ENCODE data around the gene YTHDC2.
"Not testable (repeated sequence)": the region's sequence is repeated elsewhere in the genome, so short reads cannot be mapped to it uniquely, and the experiment has no call there.

YTHDC2 gene

DNA sequence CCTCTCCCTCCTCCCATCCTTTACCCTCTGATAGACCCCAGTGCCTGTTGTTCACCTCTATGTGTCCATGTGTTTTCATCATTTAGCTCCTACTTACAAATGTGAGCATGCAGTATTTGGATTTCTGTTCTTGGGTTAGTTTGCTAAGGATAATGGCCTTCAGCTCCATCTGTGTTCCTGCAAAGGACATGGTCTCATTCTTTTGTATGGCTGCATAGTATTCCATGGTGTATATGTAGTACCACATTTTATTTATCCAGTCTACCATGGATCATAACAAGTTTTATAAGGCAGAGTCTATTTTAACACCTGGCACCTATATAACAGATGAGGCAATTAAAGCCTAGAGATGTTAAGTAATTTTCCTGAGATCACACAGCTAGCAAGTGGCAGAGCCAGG lies 7.4 kb downstream of the YTHDC2 start:
- DNase-seq, result no peak

DNA sequence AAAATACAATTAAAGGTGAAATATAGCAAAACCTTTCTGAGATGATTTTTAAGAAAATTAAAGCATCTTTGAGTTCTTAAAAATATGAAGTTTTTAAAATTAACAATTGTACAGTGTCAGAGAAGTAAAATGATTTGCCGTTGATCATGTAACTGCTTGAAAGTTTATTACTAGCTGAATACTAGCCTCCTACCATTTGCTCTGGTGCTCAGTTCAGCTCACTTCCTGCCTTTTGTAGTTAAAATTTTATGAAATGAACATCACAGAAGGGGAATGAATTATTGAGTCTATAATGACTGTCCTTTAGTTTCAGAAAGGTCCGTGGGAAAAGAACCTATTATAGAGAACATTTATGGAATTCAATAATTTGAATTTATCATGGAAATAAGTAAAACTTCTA lies 9.7 kb downstream of the YTHDC2 start:
- DNase-seq, result no peak

DNA sequence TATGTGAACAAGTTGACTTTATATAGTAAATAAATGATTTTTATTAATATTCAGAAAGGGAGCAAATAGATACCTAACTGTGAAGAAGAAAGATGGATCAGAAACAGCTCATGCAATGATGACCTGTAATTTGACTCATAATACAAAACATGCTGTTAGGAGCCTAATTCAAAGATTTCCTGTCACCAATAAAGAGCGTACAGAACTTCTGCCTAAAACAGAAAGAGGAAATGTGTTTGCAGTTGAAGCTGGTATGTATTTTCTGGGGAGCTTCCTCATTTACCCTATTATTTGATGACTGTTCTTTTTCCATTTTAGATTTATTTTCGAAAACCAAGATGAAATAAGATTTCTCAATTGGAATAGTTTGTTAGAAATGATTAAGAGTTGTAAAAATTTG lies 11.4 kb downstream of the YTHDC2 start:
- no peak for DNase-seq

DNA sequence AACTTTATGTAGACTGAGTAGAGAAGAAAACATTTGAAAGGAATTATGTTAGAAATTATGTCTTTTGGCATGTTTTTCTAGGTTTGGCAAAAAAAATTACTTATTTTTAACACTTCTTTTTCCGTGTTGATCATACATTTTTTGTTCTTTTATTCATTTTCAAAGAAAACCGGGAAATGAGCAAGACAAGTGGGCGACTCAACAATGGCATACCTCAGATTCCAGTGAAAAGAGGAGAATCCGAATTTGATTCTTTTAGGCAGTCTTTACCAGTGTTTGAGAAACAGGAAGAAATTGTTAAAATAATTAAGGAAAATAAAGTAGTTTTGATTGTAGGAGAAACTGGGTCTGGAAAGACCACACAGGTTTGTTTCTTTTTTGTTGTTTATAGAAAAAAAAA lies 12.9 kb downstream of the YTHDC2 start:
- no peak for DNase-seq

DNA sequence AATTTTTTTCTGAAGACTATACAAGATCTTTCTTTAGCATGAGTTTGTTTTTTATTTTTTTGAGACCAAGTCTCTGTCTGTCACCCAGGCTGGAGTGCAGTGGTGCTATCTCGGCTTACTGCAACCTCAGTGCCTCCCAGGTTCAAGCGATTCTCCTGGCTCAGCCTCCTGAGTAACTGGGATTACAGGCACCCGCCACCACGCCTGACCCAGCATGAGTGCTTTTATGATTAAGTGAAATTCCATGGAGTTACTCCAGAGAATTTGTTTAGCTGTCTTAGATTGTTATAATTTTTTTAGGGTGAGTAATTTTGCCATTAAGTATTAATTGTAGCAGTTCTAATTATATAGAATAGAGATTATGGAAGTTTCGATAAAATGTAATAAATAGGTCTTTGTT lies 14.3 kb downstream of the YTHDC2 start:
- DNase-seq, result no peak

DNA sequence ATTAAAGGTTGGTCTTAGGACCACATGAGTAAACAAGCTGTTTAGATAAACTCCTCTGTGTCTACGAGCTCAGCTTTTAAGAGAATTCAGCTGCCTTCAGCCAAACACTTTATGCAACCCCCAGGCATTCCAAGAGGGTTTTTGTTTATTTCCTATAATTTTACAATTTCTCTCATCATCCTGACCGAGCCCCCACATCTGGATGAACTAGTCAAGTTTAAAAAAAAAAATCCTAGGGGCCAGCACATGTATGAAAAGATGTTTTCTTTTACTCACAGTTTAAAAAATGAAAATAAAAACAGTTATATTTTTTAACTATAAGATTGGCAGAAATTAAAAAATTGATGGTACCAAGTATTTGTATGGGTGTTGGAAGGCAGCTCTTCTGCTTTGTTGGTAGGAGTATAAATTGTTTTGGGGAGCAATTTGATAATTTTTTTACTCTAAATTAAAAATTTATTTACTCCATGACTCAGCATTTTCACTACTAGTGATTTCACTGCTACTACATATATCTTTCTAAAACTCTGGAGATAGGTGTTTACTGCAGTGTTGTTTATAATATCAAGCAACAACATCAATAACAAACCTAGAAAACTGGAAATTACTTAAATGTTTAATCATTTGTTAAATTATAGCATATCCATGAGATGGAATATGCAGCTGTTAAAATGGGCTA lies 18.1 kb downstream of the YTHDC2 start:
- DNase-seq, result no peak

DNA sequence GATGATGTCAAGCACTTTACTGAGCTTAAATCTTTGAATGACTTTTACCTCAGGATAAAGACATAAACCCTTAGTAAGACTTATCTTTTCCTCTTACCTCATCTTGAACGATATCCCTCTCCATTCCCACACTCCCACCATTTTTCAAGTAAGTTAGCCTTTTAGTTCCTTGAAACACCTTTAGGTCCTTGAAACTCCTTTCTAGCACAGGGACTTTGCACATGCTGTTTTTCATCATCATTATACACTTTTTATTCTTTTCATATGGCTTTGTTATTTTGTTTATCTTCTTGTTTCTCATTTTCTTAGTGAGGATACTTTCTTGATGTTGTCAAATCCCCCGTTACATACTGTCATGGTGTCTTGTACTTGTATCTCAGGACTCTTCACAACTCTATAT lies 24.8 kb downstream of the YTHDC2 start:
- no peak for DNase-seq

DNA sequence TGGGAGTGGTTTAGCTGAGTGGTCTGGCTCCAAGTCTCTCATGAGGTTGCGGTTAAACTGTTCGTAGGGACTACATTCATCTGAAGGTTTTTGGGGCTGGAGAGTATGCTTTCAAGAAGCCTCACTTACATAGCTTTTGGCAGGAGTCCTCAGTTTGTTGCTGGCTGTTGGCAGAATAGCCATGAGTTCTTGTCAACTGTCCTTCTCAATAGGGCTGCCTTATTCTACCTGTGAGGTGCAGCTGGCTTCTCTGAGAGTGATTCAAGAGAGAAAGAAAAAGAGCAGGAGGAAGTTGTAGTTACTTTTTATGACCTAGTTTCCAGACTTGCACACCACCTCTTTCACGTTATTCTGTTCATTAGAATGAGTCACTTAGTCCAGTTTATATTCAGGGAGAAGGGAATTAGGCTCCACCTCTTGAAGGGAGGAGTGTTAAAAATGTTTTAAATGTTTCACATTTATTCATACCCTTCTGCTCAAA lies 33.2 kb downstream of the YTHDC2 start:
- DNase-seq, result no peak

DNA sequence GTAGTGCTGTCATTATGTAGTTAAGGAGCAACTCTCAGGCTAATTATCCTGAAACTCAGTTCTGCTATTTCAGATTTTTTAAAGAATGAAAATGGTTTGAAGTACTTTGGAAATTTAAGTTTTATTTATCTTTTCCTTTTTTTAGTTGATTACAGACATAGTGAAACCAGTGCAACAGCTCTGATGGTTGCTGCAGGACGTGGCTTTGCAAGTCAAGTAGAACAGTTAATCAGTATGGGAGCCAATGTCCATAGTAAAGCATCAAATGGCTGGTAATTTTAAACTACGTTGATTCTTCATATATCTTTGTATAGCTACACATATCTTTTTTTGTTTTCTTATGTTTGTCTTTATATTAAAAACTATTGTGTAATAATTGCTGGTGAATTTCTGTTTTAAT lies 34.9 kb downstream of the YTHDC2 start:
- DNase-seq, result no peak

DNA sequence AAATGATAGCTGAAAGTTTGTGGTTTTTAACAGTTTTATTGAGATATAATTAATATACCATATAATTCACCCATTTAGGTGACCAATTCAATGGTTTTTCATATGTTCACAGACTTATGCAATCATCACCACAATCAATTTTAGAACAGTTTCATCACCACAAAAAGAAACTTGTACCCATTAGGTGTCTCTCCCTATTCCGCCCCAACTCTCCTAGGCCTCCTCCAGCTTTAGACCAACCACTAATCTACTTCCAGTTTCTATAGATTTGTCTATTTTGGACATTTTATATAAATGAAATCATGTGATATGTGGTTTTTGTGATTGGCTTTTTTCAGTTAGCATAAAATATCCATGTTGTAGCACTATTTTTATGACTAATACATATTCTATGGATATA lies 38.6 kb downstream of the YTHDC2 start:
- DNase-seq, result no peak

DNA sequence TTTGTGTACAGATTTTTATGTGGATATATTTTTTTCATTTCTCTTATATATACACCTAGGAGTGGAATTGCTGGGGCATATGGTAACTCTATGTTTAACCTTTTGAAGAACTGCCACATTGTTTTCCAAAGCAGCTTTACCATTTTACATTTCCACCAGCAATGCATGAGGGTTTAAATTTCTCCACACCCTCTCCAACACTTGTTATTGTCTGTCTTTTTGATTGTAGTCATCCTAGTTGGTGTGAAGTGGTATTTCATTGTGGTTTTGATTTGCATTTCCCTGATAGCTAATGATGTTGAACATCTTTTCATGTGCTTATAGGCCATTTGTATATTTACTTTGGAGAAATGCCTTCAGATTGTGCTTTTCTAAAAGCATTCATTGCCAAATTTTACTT lies 39.1 kb downstream of the YTHDC2 start:
- DNase-seq, result no peak

DNA sequence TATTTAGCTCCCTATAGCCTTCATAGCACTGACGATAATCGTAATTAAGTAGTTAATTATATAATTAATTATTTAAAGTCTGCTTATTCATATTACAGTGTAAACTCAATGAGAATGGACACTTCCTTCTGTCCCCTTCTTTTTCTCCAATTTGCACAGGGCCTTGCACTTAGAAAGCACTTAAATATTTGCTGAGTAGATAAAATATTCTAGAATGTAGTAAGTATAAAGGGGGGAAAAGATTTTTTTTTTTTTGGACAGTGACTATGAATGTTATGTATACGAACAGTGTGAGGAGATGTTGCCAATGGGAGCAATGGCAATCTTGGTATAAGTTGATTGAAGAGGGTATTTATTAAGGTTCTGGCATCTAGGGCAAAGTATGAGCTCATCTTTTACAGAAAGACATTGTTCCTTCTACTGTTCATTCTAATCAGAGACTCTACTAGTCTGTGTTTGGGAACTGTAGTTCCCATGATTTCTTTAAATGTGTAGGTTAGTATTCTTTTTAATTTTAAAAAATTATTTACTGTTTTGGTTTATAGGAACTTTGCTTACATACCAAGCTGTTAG lies 49.4 kb downstream of the YTHDC2 start:
- no peak for DNase-seq

DNA sequence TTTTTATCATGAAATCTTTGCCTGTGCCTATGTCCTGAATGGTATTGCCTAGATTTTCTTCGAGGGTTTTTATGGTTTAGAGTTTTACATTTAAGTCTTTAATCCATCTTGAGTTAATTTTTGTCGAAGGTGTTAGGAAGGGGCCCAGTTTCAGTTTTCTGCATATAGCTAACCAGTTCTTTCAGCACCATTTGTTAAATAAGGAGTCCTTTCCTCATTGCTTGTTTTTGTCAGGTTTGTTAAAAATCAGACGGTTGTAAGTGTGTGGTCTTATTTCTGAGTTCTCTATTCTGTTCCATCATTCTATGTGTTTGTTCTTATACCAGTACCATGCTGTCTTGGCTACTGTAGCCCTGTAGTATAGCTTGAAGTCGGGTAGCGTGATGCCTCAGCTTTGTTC lies 55.9 kb downstream of the YTHDC2 start:
- DNase-seq, result no peak

DNA sequence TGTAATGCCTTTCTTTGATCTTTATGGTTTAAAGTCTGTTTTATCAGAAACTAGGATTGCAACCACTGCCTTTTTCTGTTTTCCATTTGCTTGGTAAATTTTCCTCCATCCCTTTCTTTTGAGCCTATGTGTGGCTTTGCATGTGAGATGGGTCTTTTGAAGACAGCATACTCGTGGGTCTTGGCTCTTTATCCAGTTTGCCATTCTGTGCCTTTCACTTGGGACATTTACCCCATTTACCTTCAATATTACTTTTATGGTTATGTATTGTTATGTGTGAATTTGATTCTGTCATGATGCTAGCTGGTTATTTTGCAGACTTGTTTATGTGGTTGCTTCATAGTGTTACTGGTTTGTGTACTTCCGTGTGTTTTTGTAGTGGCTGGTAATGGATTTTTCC lies 59.2 kb downstream of the YTHDC2 start:
- no peak for DNase-seq

DNA sequence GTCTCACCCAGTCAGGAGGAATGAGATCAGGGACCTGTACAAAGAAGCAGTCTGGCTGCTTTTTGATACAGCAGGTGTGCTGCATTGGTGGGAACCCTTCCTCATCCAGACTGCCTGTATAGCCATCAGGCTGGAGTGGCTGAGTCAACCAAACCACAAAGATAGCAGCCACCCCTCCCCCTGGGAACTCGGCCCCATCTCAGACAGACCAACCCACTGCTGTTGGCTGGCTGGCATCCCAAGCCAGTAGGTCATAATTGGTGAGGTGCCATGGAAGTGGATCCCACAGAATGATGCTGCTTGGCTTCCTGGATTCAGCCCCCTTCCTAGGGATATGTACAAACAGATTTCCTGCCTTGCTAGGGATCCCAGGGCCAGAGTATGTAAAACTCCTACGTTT lies 60.9 kb downstream of the YTHDC2 start:
- no peak for DNase-seq

DNA sequence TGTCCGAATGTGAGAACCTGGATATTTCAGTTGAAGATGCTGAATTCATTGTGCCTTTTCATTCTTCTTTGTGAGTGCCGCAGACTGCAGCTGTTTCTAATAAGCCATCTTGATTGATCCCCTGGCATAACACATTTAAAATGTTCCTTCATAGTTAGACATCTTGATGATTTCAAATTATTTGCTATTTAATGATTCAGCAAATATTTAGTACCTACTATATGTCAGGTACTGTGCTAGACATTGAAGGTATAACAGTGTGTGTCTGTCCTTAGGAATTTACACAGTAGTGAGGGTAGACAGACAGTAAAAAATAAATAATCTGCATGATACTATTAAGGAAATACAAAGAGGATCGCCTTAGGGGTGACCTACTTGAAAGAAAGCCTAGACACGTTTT lies 61.6 kb downstream of the YTHDC2 start:
- no peak for DNase-seq

DNA sequence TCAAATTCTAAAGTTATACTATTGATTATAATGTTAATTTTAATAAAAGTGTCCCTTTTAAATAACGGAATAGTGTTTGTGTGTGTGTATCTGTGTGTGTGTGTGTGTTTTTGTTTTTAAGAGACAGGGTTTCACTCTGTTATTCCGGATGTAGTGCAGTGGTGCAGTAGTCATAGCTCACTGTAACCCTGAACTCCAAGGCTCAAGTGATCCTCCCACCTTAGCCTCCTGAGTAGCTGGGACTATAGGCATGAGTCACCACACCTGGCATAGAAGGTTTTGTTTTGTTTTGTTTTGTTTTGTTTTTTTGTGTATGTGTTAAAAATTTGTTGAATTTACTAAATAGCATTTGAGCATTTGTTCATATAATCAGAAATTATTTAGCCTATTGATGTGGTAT lies 64.6 kb downstream of the YTHDC2 start:
- no peak for DNase-seq

DNA sequence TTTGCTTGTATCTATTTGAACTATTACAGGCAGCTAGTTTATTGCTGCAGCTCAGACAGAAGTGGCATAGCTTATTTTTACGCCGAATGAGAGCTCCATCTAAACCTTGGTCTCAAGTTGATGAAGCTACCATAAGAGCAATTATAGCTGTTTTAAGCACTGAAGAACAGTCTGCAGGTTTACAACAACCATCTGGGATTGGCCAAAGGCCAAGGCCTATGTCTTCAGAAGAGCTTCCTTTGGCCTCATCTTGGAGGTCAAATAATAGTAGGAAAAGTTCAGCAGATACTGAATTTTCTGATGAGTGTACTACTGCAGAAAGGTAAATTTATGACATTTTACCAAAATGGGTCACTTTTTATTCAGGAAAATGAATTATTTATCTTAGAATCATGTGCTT lies 67.9 kb downstream of the YTHDC2 start:
- DNase-seq, result no peak

DNA sequence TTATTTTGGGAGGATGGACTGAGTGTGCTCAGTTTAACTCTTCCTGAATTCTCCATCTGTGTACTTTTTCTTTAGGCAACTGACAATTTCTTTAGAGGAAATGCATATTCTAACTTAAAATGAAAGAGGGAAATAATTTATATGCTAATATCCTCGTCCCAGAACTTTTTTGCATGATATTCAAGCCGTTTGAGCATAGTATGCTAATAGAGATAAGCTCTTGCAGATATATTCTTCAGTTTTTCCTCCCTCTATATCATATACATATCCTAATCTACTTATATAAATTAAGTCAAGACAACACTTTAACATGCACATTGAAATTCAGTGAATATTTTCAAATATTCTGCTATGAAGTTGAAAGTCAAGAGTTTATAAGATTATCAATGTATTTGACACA lies 84.7 kb downstream of the YTHDC2 start:
- no peak for DNase-seq

DNA sequence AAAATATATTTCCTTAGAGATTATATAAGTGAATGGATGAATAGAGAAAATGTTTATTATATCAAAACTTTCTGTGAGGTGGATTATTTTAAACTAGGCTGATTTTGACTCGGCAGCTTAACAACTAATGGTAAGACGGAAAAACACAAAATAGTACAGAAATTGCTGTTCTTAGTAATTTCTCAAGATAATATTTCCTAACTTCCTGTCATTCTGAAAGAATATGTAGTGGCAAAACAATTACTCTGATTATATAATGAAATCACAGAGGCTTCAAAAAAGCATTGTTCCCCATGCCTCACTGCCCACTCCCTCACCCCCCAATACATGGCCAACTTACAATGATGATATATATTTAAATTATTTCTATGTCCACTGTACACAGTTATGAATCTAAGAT lies 85.4 kb downstream of the YTHDC2 start:
- no peak for DNase-seq

DNA sequence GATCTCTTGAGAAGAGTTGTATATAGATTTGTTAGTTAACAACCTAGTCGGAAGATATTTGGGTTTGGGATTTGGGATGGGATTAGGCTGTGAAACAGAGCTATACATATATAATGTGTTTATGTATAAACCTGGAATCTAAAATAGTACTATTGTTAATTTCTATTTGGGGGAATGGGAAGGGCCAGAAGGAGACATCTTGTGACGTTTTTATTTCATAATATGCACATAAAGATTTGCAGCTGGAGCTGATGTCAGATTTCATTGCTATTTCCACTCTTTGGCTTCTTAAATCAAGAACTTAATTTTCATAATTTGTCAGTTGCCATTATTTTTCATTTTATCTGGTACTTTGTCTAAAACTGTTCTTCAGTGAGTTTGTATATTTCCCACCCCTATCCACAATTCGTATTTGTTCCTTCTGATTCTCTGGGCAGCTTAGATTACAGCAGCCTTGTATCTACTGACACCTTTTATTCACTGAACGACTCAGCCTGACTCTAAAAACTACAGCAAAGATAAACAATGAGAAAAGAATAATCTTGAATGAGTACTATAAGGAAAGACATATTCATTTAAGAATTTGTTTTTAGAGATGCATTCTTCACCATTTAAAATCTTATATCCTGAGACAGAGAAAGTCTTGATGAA lies 86.9 kb downstream of the YTHDC2 start:
- no peak for DNase-seq

DNA sequence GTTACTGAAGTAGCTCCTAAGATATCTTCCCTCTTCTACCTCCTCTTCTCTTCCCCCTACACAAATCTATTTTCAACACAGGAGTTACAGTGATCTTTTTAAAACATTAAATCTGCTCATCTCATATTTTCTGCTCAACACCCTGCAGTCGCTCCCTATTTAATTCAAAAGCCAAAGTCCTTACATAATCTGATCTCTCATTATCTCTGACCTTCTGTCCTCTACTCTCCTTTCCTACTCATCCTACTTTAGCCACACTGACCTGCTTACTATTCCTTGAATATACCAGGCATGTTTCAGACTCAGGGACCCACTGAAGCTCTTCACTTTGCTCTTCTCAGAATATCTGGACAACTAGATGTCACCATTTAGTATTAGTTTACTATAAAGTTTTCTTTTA lies 87.9 kb downstream of the YTHDC2 start:
- DNase-seq, result no peak

DNA sequence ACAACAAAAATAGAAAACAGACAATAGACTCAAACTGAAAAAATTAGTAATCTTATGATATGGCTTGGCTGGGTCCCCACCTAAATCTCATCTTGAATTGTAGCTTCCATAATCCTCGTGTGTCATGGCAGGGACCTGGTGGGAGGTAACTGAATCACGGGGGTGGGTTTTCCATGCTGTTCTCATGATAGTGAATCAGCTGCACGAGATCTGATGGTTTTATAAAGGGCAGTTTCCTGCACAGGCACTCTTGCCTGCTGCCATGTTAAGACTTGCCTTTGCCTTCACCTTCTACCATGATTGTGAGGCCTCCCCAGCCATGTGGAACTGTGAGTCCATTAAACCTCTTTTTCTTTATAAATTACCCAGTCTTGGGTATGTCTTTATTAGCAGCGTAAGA lies 89.8 kb downstream of the YTHDC2 start:
- DNase-seq, result not testable (repeated sequence)

DNA sequence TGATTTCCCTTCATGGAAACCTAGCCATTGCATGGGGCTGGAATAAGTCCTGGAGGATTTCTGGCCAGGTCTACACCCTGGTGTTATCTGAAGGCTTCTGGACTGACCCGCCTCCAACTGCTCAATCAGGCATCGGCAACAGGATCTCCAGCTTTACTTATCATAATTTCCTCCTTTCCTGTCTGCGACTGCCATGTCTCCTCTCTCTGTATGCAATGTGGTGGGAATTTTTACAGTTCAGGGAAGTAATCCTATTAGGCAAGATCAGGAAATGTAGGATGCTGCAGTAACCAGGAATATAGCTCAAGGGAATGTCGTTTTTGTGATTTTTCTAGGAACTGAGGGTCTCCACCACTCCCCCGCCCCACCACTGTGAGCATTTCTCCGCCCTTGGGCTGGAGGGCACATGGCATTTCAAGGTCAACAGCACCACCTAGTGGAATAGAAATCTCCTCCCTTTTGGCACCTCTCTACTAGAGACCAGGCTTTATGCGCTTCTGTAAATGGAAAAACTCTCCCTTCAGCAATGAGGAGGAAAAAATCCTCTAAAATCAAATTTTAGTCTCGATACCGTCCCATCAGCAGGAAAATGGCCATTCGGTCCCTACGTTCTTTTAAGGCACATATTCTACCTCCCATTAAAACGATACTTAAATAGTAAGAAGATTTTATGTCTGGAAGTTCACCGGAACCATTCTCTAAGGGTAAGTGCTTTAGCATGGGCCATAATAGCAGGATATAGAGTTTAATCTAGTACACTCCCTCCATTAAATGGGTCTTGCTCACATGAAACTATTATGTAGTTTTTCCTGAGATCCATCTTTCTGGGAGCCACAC lies 93.0 kb downstream of the YTHDC2 start:
- DNase-seq, result peak; percentile 16
